ENCODE data around the gene GPR37. TPM values are rescaled to one million over a fixed set of nuclear protein-coding genes. Genes with fewer than 3 reads are reported as not detected.

GPR37 gene
- total RNA-seq, 2 experiments from 2014 or later, result not detected

GRCh38 chr7:124773339-124773738, 7.7 kb upstream of the GPR37 start:
- ATAC-seq (ENCODE audit: low read depth) (no peak), DNase-seq (no peak)
- H3K9me3 Mint-ChIP-seq, result no peaks in the 10 kb centered on the region
- peaks cover 5% of the 10 kb centered on the region for H3K27me3 Mint-ChIP-seq
- H3K27ac Mint-ChIP-seq, result no peak overlapping the region
- POLR2A ChIA-PET, result no interaction called here
- H3K36me3 Mint-ChIP-seq, result no peaks in the 10 kb centered on the region
- no peaks in the 10 kb centered on the region for H3K4me1 Mint-ChIP-seq
- no peak overlapping the region for H3K4me3 Mint-ChIP-seq

- Mint-ChIP-seq H3K4me1 (peaks cover 7% of the 10 kb centered on the region), H3K27me3 (peaks cover 39% of the 10 kb centered on the region), H3K27ac (no peak overlapping the region), H3K36me3 (no peaks in the 10 kb centered on the region), H3K4me3 (no peak overlapping the region), H3K9me3 (no peaks in the 10 kb centered on the region)
- ATAC-seq (ENCODE audit: low read depth) (no peak), DNase-seq (no peak)
- POLR2A ChIA-PET, result no interaction called here
Observed at GRCh38 chr7:124769136-124769535, 3.5 kb upstream of the GPR37 start.

- H3K36me3 Mint-ChIP-seq, result no peaks in the 10 kb centered on the region
- ATAC-seq (ENCODE audit: low read depth) (no peak), DNase-seq (no peak)
- H3K27me3 Mint-ChIP-seq, result peaks cover 46% of the 10 kb centered on the region
- no peaks in the 10 kb centered on the region for H3K9me3 Mint-ChIP-seq
- POLR2A ChIA-PET, result no interaction called here
- H3K4me1 Mint-ChIP-seq, result peaks cover 11% of the 10 kb centered on the region
- no peak overlapping the region for H3K4me3 Mint-ChIP-seq
- no peak overlapping the region for H3K27ac Mint-ChIP-seq
Observed at GRCh38 chr7:124768525-124768924, 2.9 kb upstream of the GPR37 start.

- DNase-seq (peak; percentile 42), ATAC-seq (ENCODE audit: low read depth) (peak; percentile 72)
- Mint-ChIP-seq H3K9me3 (no peaks in the 10 kb centered on the region), H3K4me1 (peaks cover 11% of the 10 kb centered on the region), H3K27ac (no peak overlapping the region), H3K4me3 (peak overlapping the region; percentile 80), H3K36me3 (no peaks in the 10 kb centered on the region), H3K27me3 (peaks cover 61% of the 10 kb centered on the region)
- POLR2A ChIA-PET, result no interaction called here
Observed at GRCh38 chr7:124764847-124765400, 668 bp downstream of the GPR37 start.

GRCh38 chr7:124764051-124764846, 1.3 kb downstream of the GPR37 start:
- ATAC-seq (ENCODE audit: low read depth) (no peak), DNase-seq (peak; percentile 26)
- POLR2A ChIA-PET, result no interaction called here
- no peaks in the 10 kb centered on the region for H3K9me3 Mint-ChIP-seq
- no peak overlapping the region for H3K27ac Mint-ChIP-seq
- H3K4me3 Mint-ChIP-seq, result peak overlapping the region; percentile 80
- peaks cover 11% of the 10 kb centered on the region for H3K4me1 Mint-ChIP-seq
- H3K27me3 Mint-ChIP-seq, result peaks cover 61% of the 10 kb centered on the region
- no peaks in the 10 kb centered on the region for H3K36me3 Mint-ChIP-seq

- no peak for ATAC-seq (ENCODE audit: low read depth)
- POLR2A ChIA-PET, result no interaction called here
- H3K4me1 Mint-ChIP-seq, result peaks cover 11% of the 10 kb centered on the region
- H3K9me3 Mint-ChIP-seq, result no peaks in the 10 kb centered on the region
- no peak overlapping the region for H3K4me3 Mint-ChIP-seq
- H3K27me3 Mint-ChIP-seq, result peaks cover 55% of the 10 kb centered on the region
- H3K36me3 Mint-ChIP-seq, result no peaks in the 10 kb centered on the region
- H3K27ac Mint-ChIP-seq, result no peak overlapping the region
- no peak for DNase-seq
Observed at GRCh38 chr7:124762611-124763143, 2.9 kb downstream of the GPR37 start.

- no peak overlapping the region for H3K27ac Mint-ChIP-seq
- peaks cover 11% of the 10 kb centered on the region for H3K4me1 Mint-ChIP-seq
- H3K27me3 Mint-ChIP-seq, result peaks cover 44% of the 10 kb centered on the region
- H3K4me3 Mint-ChIP-seq, result no peak overlapping the region
- POLR2A ChIA-PET, result no interaction called here
- no peaks in the 10 kb centered on the region for H3K9me3 Mint-ChIP-seq
- H3K36me3 Mint-ChIP-seq, result no peaks in the 10 kb centered on the region
- DNase-seq (no peak), ATAC-seq (ENCODE audit: low read depth) (no peak)
Observed at GRCh38 chr7:124761164-124761715, 4.4 kb downstream of the GPR37 start.

GRCh38 chr7:124758327-124758726, 7.3 kb downstream of the GPR37 start:
- H3K27ac Mint-ChIP-seq, result no peak overlapping the region
- H3K27me3 Mint-ChIP-seq, result peaks cover 22% of the 10 kb centered on the region
- no peaks in the 10 kb centered on the region for H3K36me3 Mint-ChIP-seq
- H3K4me3 Mint-ChIP-seq, result no peak overlapping the region
- DNase-seq (no peak), ATAC-seq (ENCODE audit: low read depth) (no peak)
- no peaks in the 10 kb centered on the region for H3K4me1 Mint-ChIP-seq
- no peaks in the 10 kb centered on the region for H3K9me3 Mint-ChIP-seq
- POLR2A ChIA-PET, result no interaction called here

GRCh38 chr7:124754576-124755268, 10.9 kb downstream of the GPR37 start:
- Mint-ChIP-seq H3K27ac (no peak overlapping the region), H3K4me1 (no peaks in the 10 kb centered on the region), H3K9me3 (no peaks in the 10 kb centered on the region), H3K27me3 (peaks cover 4% of the 10 kb centered on the region), H3K4me3 (no peak overlapping the region), H3K36me3 (no peaks in the 10 kb centered on the region)
- ATAC-seq (ENCODE audit: low read depth) (no peak), DNase-seq (no peak)
- POLR2A ChIA-PET, result no interaction called here

- Mint-ChIP-seq H3K36me3 (no peaks in the 10 kb centered on the region), H3K27ac (no peak overlapping the region), H3K27me3 (no peaks in the 10 kb centered on the region), H3K4me1 (no peaks in the 10 kb centered on the region), H3K9me3 (no peaks in the 10 kb centered on the region), H3K4me3 (no peak overlapping the region)
- POLR2A ChIA-PET, result no interaction called here
- DNase-seq, result no peak
- no peak for ATAC-seq (ENCODE audit: low read depth)
Observed at GRCh38 chr7:124752310-124752709, 13.3 kb downstream of the GPR37 start.

- no peaks in the 10 kb centered on the region for H3K4me1 Mint-ChIP-seq
- no peaks in the 10 kb centered on the region for H3K36me3 Mint-ChIP-seq
Observed at GRCh38 chr7:124751027-124751426, 14.6 kb downstream of the GPR37 start.

GRCh38 chr7:124747072-124747471, 18.5 kb downstream of the GPR37 start:
- POLR2A ChIA-PET, result no interaction called here
- Mint-ChIP-seq H3K27ac (no peak overlapping the region), H3K9me3 (no peaks in the 10 kb centered on the region), H3K4me3 (no peak overlapping the region), H3K4me1 (no peaks in the 10 kb centered on the region), H3K36me3 (no peaks in the 10 kb centered on the region), H3K27me3 (no peaks in the 10 kb centered on the region)
- DNase-seq (no peak), ATAC-seq (ENCODE audit: low read depth) (no peak)

More at GRCh38 chr7:124751027-124751426, 14.6 kb downstream of the GPR37 start:
- Mint-ChIP-seq H3K4me3 (no peak overlapping the region), H3K9me3 (no peaks in the 10 kb centered on the region), H3K27ac (no peak overlapping the region), H3K27me3 (no peaks in the 10 kb centered on the region)
- DNase-seq (no peak), ATAC-seq (ENCODE audit: low read depth) (no peak)
- POLR2A ChIA-PET, result no interaction called here

GRCh38 chr7:124738639-124739038, 27.0 kb downstream of the GPR37 start:
- POLR2A ChIA-PET, result no interaction called here

More at GRCh38 chr7:124738639-124739038, 27.0 kb downstream of the GPR37 start:
- H3K27me3 Mint-ChIP-seq, result peaks cover 3% of the 10 kb centered on the region
- no peak for ATAC-seq (ENCODE audit: low read depth)
- DNase-seq, result no peak
- H3K9me3 Mint-ChIP-seq, result no peaks in the 10 kb centered on the region
- no peaks in the 10 kb centered on the region for H3K36me3 Mint-ChIP-seq
- no peak overlapping the region for H3K27ac Mint-ChIP-seq
- H3K4me3 Mint-ChIP-seq, result no peak overlapping the region
- no peaks in the 10 kb centered on the region for H3K4me1 Mint-ChIP-seq

Data from activated naive CD8-positive, alpha-beta T cell treated with anti-CD3 and anti-CD28 coated beads, Interleukin-2, amount 10 ng/mL, durations not matched to agents 7 days and 5 days (primary cell).